H9 (cell line): ENCODE measurements around the gene CFAP46. TPM values are rescaled to one million over a fixed set of nuclear protein-coding genes. Genes with fewer than 3 reads are reported as not detected.

Source experiments
- DNase-seq: peaks from one replicate; pipeline ENCODE4 v3.0.0-alpha.2; 2017
- H2AFZ ChIP-seq: one replicate; pipeline ENCODE4 v1.6.1; 2013; ENCODE audit warnings: mild to moderate bottlenecking, low read length, control low read depth, moderate library complexity
- H2AK5ac ChIP-seq: 2 replicates; pipeline ENCODE4 v1.6.1; 2013; ENCODE audit warnings: low read length, control low read depth, mixed read lengths; ENCODE audit not compliant: insufficient read length
- H2BK120ac ChIP-seq: one replicate; pipeline ENCODE4 v1.6.1; 2013; ENCODE audit warnings: low read depth, mild to moderate bottlenecking, low read length, control low read depth, inconsistent platforms; ENCODE audit not compliant: poor library complexity, severe bottlenecking
- H2BK12ac ChIP-seq: 2 replicates; pipeline ENCODE4 v1.6.1; 2013; ENCODE audit warnings: low read length, control low read depth, mixed read lengths, low read depth; ENCODE audit not compliant: insufficient read length
- H2BK15ac ChIP-seq: 2 replicates; pipeline ENCODE4 v1.6.1; 2013; ENCODE audit warnings: low read depth, low read length, control low read depth
- H2BK20ac ChIP-seq: one replicate; pipeline ENCODE4 v1.6.1; 2013; ENCODE audit warnings: low read depth, mild to moderate bottlenecking, low read length, control low read depth, inconsistent platforms; ENCODE audit not compliant: poor library complexity, severe bottlenecking
- H2BK5ac ChIP-seq: 2 replicates; pipeline ENCODE4 v1.6.1; 2013; ENCODE audit warnings: low read length, control low read depth, mixed read lengths; ENCODE audit not compliant: insufficient read length
- H3K14ac ChIP-seq: 2 replicates; pipeline ENCODE4 v1.6.1; 2013; ENCODE audit warnings: low read length, control low read depth; ENCODE audit not compliant: insufficient read depth
- H3K18ac ChIP-seq: 2 replicates; pipeline ENCODE4 v1.6.1; 2013; ENCODE audit warnings: low read depth, mild to moderate bottlenecking, mixed read lengths, low read length, control low read depth; ENCODE audit not compliant: insufficient read length
- H3K23ac ChIP-seq: 2 replicates; pipeline ENCODE4 v1.6.1; 2013; ENCODE audit warnings: low read length, control low read depth, mixed read lengths, low read depth; ENCODE audit not compliant: insufficient read length
- H3K23me2 ChIP-seq: 2 replicates; pipeline ENCODE4 v1.6.1; 2013; ENCODE audit warnings: low read depth, mild to moderate bottlenecking, mixed read lengths, low read length, control low read depth; ENCODE audit not compliant: insufficient read length, poor library complexity, severe bottlenecking
- H3K27ac ChIP-seq: 2 replicates; pipeline ENCODE4 v1.5.1; 2013; ENCODE audit warnings: low read length, control low read depth, mixed read lengths, low read depth; ENCODE audit not compliant: insufficient read length
- H3K27me3 ChIP-seq: 2 replicates; pipeline ENCODE4 v1.6.1; 2013; ENCODE audit warnings: low read length, control low read depth, inconsistent platforms; ENCODE audit not compliant: insufficient read depth
- H3K4ac ChIP-seq: 2 replicates; pipeline ENCODE4 v1.6.1; 2013; ENCODE audit warnings: low read depth, mild to moderate bottlenecking, control low read depth, inconsistent platforms, low read length, moderate library complexity
- H3K4me1 ChIP-seq: 2 replicates; pipeline ENCODE4 v1.6.1; 2013; ENCODE audit warnings: low read length, control low read depth, inconsistent platforms; ENCODE audit not compliant: insufficient read depth
- H3K4me2 ChIP-seq: 2 replicates; pipeline ENCODE4 v1.6.1; 2013; ENCODE audit warnings: low read length, control low read depth, mixed read lengths; ENCODE audit not compliant: insufficient read length, insufficient read depth
- H3K56ac ChIP-seq: 2 replicates; pipeline ENCODE4 v1.6.1; 2013; ENCODE audit warnings: low read depth, mild to moderate bottlenecking, mixed read lengths, low read length, control low read depth; ENCODE audit not compliant: insufficient read length
- H3K79me1 ChIP-seq: 2 replicates; pipeline ENCODE4 v1.6.1; 2013; ENCODE audit warnings: low read depth, mild to moderate bottlenecking, moderate library complexity, low read length, control low read depth, inconsistent platforms; ENCODE audit not compliant: insufficient read depth, poor library complexity, severe bottlenecking
- H3K79me2 ChIP-seq: 2 replicates; pipeline ENCODE4 v1.6.1; 2013; ENCODE audit warnings: low read length, control low read depth, inconsistent platforms; ENCODE audit not compliant: insufficient read depth
- H3K9ac ChIP-seq: 2 replicates; pipeline ENCODE4 v1.6.1; 2013; ENCODE audit warnings: low read length, control low read depth, mixed read lengths; ENCODE audit not compliant: insufficient read length; ENCODE audit errors: extremely low read depth
- H3K9me3 ChIP-seq: one replicate; pipeline ENCODE4 v1.6.1; 2013; ENCODE audit warnings: low read depth, low read length, inconsistent platforms; ENCODE audit not compliant: control insufficient read depth
- H3T11ph ChIP-seq: one replicate; pipeline ENCODE4 v1.6.1; 2013; ENCODE audit warnings: mild to moderate bottlenecking, low read length, control low read depth, inconsistent platforms
- H4K20me1 ChIP-seq: one replicate; pipeline ENCODE4 v1.6.1; 2013; ENCODE audit not compliant: control insufficient read depth, insufficient read length, insufficient read depth
- H4K5ac ChIP-seq: 2 replicates; pipeline ENCODE4 v1.6.1; 2013; ENCODE audit warnings: low read depth, mild to moderate bottlenecking, mixed read lengths, low read length, control low read depth; ENCODE audit not compliant: insufficient read length
- H4K8ac ChIP-seq: replicated peaks from 2 replicates; pipeline ENCODE4 v1.6.1; 2013; ENCODE audit warnings: low read length, control low read depth, mixed read lengths, low read depth; ENCODE audit not compliant: insufficient read length
- H4K91ac ChIP-seq: 2 replicates; pipeline ENCODE4 v1.6.1; 2013; ENCODE audit warnings: low read depth, mild to moderate bottlenecking, moderate library complexity, mixed read lengths, low read length, control low read depth; ENCODE audit not compliant: insufficient read length
- H3K27ac Mint-ChIP-seq, 3 experiments: 2 replicates in 2 of 3; 3 replicates in 1 of 3; pipeline ENCODE4 v1.8.0; 2020 to 2021; ENCODE audit warnings: mixed read lengths in 3 of 3, mild to moderate bottlenecking in 1 of 3, moderate library complexity in 1 of 3
- H3K27me3 Mint-ChIP-seq: 2 replicates; pipeline ENCODE4 v1.8.0; 2021; ENCODE audit warnings: low read depth, mild to moderate bottlenecking, moderate library complexity, mixed read lengths
- H3K36me3 Mint-ChIP-seq, 3 experiments: 2 replicates in 2 of 3; 3 replicates in 1 of 3; pipeline ENCODE4 v1.8.0; 2020 to 2021; ENCODE audit warnings: low read depth in 3 of 3, mixed read lengths in 3 of 3; ENCODE audit not compliant: insufficient read depth in 1 of 3
- H3K4me1 Mint-ChIP-seq, 2 experiments: 2 replicates each; pipeline ENCODE4 v1.8.0; 2020; ENCODE audit warnings: mixed read lengths in 2 of 2
- H3K4me3 Mint-ChIP-seq, 2 experiments: 2 replicates in 1 of 2; 3 replicates in 1 of 2; pipeline ENCODE4 v1.8.0; 2020 to 2021; ENCODE audit warnings: mild to moderate bottlenecking in 2 of 2, mixed read lengths in 2 of 2, moderate library complexity in 1 of 2
- H3K9me3 Mint-ChIP-seq, 2 experiments: 2 replicates in 1 of 2; 3 replicates in 1 of 2; pipeline ENCODE4 v1.8.0; 2020; ENCODE audit warnings: mild to moderate bottlenecking in 2 of 2, mixed read lengths in 2 of 2, moderate library complexity in 1 of 2
- WGBS: extraction: QIAGEN DNeasy Blood & Tissue Kit; methylation state at CpG from one replicate; pipeline ENCODE4 v1.1.7; 2013; ENCODE audit warnings: missing lambda C conversion rate, low lambda C conversion rate, mixed read lengths; ENCODE audit not compliant: insufficient read length; ENCODE audit errors: extremely low coverage; 5-methylcytosine and 5-hydroxymethylcytosine counted together
- total RNA-seq: library from RNA; stranded (reverse); gene quantifications from 2 replicates; pipeline ENCODE4 v1.2.1, GENCODE V29; 2021
- TF ChIP-seq, protein P1 (sequence below): fragments of 200-600 bp; sonication (generic); conservative IDR thresholded peaks from 3 replicates; pipeline ENCODE4 v1.8.0; 2021; ENCODE audit warnings: antibody characterized with exemption, mild to moderate bottlenecking

Gene CFAP46
- total RNA-seq, 1 experiment from 2014 or later = 3.1 TPM

- peaks cover 0 to 10% of the 10 kb centered on the region in 2 experiments; a peak in 2 of 4 replicates for H3K4me1 Mint-ChIP-seq
- WGBS = no CpG with 5 or more reads among the region's 16 CpGs
Observed at GRCh38 chr10:132802694-132803320, 139.6 kb downstream of the CFAP46 start.

More at GRCh38 chr10:132802694-132803320, 139.6 kb downstream of the CFAP46 start:
- H3K27me3 Mint-ChIP-seq = peaks cover 2% of the 10 kb centered on the region
- no peaks in the 10 kb centered on the region for H3K23me2 ChIP-seq
- H3K36me3 Mint-ChIP-seq = no peaks in the 10 kb centered on the region; a peak in 2 of 7 replicates
- no peak overlapping the region for H3K23ac ChIP-seq
- peaks cover 0 to 6% of the 10 kb centered on the region in 2 experiments; a peak in 3 of 5 replicates for H3K9me3 Mint-ChIP-seq
- H2BK15ac ChIP-seq = no peak overlapping the region
- DNase-seq = no peak
- no peak overlapping the region for H2AFZ ChIP-seq
- no peak overlapping the region for H3K27ac ChIP-seq
- H3K4me2 ChIP-seq = no peak overlapping the region
- no peaks in the 10 kb centered on the region for H3K27me3 ChIP-seq
- no peak overlapping the region for H2BK20ac ChIP-seq
- H4K5ac ChIP-seq = no peak overlapping the region
- no peak overlapping the region for H3K14ac ChIP-seq
- TF ChIP-seq, protein P1, sequence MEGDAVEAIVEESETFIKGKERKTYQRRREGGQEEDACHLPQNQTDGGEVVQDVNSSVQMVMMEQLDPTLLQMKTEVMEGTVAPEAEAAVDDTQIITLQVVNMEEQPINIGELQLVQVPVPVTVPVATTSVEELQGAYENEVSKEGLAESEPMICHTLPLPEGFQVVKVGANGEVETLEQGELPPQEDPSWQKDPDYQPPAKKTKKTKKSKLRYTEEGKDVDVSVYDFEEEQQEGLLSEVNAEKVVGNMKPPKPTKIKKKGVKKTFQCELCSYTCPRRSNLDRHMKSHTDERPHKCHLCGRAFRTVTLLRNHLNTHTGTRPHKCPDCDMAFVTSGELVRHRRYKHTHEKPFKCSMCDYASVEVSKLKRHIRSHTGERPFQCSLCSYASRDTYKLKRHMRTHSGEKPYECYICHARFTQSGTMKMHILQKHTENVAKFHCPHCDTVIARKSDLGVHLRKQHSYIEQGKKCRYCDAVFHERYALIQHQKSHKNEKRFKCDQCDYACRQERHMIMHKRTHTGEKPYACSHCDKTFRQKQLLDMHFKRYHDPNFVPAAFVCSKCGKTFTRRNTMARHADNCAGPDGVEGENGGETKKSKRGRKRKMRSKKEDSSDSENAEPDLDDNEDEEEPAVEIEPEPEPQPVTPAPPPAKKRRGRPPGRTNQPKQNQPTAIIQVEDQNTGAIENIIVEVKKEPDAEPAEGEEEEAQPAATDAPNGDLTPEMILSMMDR = peak; percentile 58
- no peak overlapping the region for H4K8ac ChIP-seq
- H3K4ac ChIP-seq = no peak overlapping the region
- H3K18ac ChIP-seq = no peak overlapping the region
- H3K4me1 ChIP-seq = no peaks in the 10 kb centered on the region
- no peaks in the 10 kb centered on the region for H3K9me3 ChIP-seq
- no peak overlapping the region; a peak in 1 of 5 replicates for H3K4me3 Mint-ChIP-seq
- no peak overlapping the region for H3K56ac ChIP-seq
- no peak overlapping the region for H2AK5ac ChIP-seq
- no peak overlapping the region for H4K91ac ChIP-seq
- no peak overlapping the region for H3K9ac ChIP-seq
- no peaks in the 10 kb centered on the region for H3K79me2 ChIP-seq
- no peak overlapping the region for H2BK12ac ChIP-seq
- no peak overlapping the region for H2BK120ac ChIP-seq
- no peak overlapping the region for H3K27ac Mint-ChIP-seq
- no peaks in the 10 kb centered on the region for H3K79me1 ChIP-seq
- H2BK5ac ChIP-seq = no peak overlapping the region
- no peak overlapping the region for H3T11ph ChIP-seq
- H4K20me1 ChIP-seq = no peaks in the 10 kb centered on the region
